ENCODE measurements around the gene EXOC3L2. TPM values are rescaled to one million over a fixed set of nuclear protein-coding genes. Genes with fewer than 3 reads are reported as not detected.
A peak's percentile ranks its signal among the peaks of the same experiment; 100 is the strongest.
"Not testable (repeated sequence)": the region's sequence is repeated elsewhere in the genome, so short reads cannot be mapped to it uniquely, and the experiment has no call there.

The EXOC3L2 gene
- total and polyA plus RNA-seq, 3 experiments from 2014 or later = not detected

DNA sequence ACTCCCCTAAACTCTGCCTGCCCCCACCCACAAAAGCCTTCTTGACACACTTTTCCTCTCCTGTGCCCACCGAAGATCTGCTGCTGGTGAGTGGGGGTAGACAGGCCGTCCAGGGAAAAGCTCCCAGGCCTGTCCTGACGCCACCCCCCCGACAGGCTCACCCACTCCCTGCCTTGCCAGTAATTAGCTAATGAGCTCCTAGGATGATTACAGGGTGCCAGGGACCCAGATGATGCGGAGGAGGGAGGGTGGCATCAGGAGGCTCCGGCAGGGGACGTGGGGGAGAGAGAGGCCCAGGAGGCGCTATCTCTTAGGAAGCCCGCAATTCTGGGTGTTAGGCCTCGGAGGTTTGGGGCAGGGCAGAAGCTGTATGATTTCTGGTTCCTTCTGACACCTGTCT, 32.9 kb upstream of the EXOC3L2 start:
- Mint-ChIP-seq H3K36me3 (peaks cover 5 to 74% (median 19%) of the 10 kb centered on the region in 3 donors), H3K4me1 (no peaks in the 10 kb centered on the region), H3K4me3 (no peak overlapping the region), H3K27me3 (no peaks in the 10 kb centered on the region), H3K9me3 (no peaks in the 10 kb centered on the region), H3K27ac (no peak overlapping the region)
- H3K27me3 ChIP-seq (ENCODE audit: insufficient read depth, low read length, poor library complexity, severe bottlenecking) = no peaks in the 10 kb centered on the region
- H3K9me3 ChIP-seq (ENCODE audit: low read length) = no peaks in the 10 kb centered on the region
- no peaks in the 10 kb centered on the region for H3K4me1 ChIP-seq (ENCODE audit: insufficient read depth, low read length)
- DNase-seq = no peak
- H3K36me3 ChIP-seq (ENCODE audit: insufficient read depth, low read length) = no peaks in the 10 kb centered on the region
- no peak overlapping the region for H3K27ac ChIP-seq (ENCODE audit: low read depth, low read length)
- ChIA-PET POLR2A (no interaction called here), CTCF (no interaction called here)
- H3K4me3 ChIP-seq (ENCODE audit: low read length) = no peak overlapping the region

DNA sequence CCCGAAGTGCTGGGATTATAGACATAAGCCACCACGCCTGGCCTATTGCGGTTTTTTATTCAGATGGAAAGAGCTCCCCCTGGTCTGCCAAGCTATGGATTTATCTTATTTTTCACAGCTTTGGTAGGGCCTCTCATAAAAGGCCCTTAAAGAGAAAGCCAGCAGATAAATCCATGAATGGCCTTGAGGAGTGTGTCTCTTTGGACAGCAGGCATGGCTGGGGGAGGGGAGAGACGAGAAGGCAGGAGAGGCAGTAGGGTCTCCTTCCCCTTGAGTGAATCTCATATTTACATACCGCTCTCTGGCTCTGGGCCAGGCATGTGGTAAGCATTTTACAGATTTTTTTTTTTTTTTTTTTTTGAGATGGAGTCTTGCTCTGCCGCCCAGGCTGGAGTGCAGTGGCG, 31.1 kb upstream of the EXOC3L2 start:
- Histone ChIP-seq H3K27me3 (ENCODE audit: insufficient read depth, low read length, poor library complexity, severe bottlenecking) (no peaks in the 10 kb centered on the region), H3K4me1 (ENCODE audit: insufficient read depth, low read length) (no peaks in the 10 kb centered on the region), H3K4me3 (ENCODE audit: low read length) (no peak overlapping the region), H3K9me3 (ENCODE audit: low read length) (no peaks in the 10 kb centered on the region), H3K27ac (ENCODE audit: low read depth, low read length) (no peak overlapping the region), H3K36me3 (ENCODE audit: insufficient read depth, low read length) (no peaks in the 10 kb centered on the region)
- H3K4me3 Mint-ChIP-seq = no peak overlapping the region
- H3K27me3 Mint-ChIP-seq = no peaks in the 10 kb centered on the region
- ChIA-PET POLR2A (no interaction called here), CTCF (no interaction called here)
- H3K9me3 Mint-ChIP-seq = no peaks in the 10 kb centered on the region
- H3K4me1 Mint-ChIP-seq = no peaks in the 10 kb centered on the region
- DNase-seq = no peak
- H3K36me3 Mint-ChIP-seq = peaks cover 5 to 80% (median 20%) of the 10 kb centered on the region in 3 donors
- H3K27ac Mint-ChIP-seq = no peak overlapping the region

DNA sequence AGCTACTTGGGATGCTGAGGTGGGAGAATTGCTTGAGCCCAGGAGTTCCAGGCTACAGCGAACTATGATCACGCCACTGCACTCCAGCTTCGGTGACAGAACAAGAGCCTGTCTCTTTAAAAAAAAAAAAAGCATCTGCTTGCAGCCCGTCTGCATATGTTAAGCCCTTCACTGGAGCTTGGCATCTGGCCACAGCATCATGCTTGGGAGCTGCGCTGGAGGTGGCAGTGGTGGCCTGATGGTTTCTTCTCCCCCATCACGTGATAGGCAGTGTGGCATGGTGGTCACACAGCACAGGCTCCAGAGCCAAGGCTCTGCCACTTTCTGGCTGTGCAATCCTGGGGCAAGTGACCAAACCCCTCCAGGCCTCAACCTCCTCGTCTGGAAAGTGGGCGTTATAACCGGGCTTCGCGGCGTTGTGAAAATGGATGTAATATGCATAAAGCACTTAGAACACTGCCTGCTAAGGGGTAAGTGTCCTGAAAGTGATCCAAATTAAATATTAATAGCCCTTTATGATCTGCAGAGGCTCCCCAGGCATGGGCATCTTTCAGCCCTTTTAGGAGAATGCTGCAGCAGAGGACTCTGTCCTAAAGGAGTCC, 30.3 kb upstream of the EXOC3L2 start:
- H3K27me3 ChIP-seq (ENCODE audit: insufficient read depth, low read length, poor library complexity, severe bottlenecking) = no peaks in the 10 kb centered on the region
- H3K27ac Mint-ChIP-seq = peak overlapping the region in 1 of 8 donors; percentile 16
- no peak overlapping the region for H3K27ac ChIP-seq (ENCODE audit: low read depth, low read length)
- CTCF ChIA-PET = no interaction called here
- H3K4me1 Mint-ChIP-seq = no peaks in the 10 kb centered on the region
- H3K9me3 ChIP-seq (ENCODE audit: low read length) = no peaks in the 10 kb centered on the region
- H3K36me3 Mint-ChIP-seq = peaks cover 5 to 78% (median 20%) of the 10 kb centered on the region in 3 donors
- H3K9me3 Mint-ChIP-seq = no peaks in the 10 kb centered on the region
- H3K36me3 ChIP-seq (ENCODE audit: insufficient read depth, low read length) = no peaks in the 10 kb centered on the region
- no peaks in the 10 kb centered on the region for H3K27me3 Mint-ChIP-seq
- no peaks in the 10 kb centered on the region for H3K4me1 ChIP-seq (ENCODE audit: insufficient read depth, low read length)
- no peak overlapping the region for H3K4me3 Mint-ChIP-seq
- no peak for DNase-seq
- H3K4me3 ChIP-seq (ENCODE audit: low read length) = no peak overlapping the region
- POLR2A ChIA-PET = no interaction called here

DNA sequence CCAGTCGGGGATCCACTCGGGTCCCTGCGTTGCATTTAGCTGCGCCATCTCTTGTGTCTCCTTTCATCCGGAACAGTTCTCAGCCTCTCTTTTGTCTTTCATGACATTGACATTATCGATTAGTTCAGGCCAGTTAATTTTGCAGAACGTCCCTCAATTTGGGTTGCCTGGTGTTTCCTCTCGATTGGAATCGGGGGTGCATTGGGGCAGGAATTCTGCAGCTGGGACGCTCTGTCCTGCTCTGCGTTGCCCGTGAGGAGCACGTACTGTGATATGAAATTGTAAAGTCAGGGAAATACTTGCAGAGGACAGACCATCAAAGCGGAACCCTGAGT, 28.3 kb upstream of the EXOC3L2 start:
- ChIA-PET CTCF (no interaction called here), POLR2A (no interaction called here)
- no peak overlapping the region for H3K27ac ChIP-seq (ENCODE audit: low read depth, low read length)
- no peak overlapping the region for H3K4me3 ChIP-seq (ENCODE audit: low read length)
- H3K9me3 ChIP-seq (ENCODE audit: low read length) = no peaks in the 10 kb centered on the region
- Mint-ChIP-seq H3K4me1 (no peaks in the 10 kb centered on the region), H3K27me3 (no peaks in the 10 kb centered on the region), H3K4me3 (no peak overlapping the region), H3K9me3 (no peaks in the 10 kb centered on the region), H3K27ac (no peak overlapping the region), H3K36me3 (peaks cover 5 to 77% (median 17%) of the 10 kb centered on the region in 3 donors)
- no peaks in the 10 kb centered on the region for H3K4me1 ChIP-seq (ENCODE audit: insufficient read depth, low read length)
- H3K27me3 ChIP-seq (ENCODE audit: insufficient read depth, low read length, poor library complexity, severe bottlenecking) = no peaks in the 10 kb centered on the region
- no peaks in the 10 kb centered on the region for H3K36me3 ChIP-seq (ENCODE audit: insufficient read depth, low read length)
- DNase-seq = no peak

DNA sequence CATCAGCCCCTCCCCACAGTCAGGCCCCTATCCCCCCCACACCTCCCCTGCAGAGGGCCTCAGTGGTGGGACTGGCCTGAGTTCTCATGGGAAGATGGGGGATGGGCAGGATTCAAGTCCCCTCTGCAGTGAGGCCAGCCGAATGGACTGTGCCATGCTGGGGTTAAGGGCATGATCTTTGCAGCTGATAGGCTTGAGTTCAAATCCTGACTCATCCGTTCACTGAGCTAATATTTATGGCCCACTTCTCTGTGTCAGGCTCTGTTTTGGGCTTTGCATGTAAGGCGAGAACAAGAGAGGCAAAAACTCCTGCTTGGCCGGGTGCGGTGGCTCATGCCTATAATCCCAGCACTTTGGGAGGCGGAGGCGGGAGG, 26.5 kb upstream of the EXOC3L2 start:
- Histone ChIP-seq H3K27ac (ENCODE audit: low read depth, low read length) (no peak overlapping the region), H3K27me3 (ENCODE audit: insufficient read depth, low read length, poor library complexity, severe bottlenecking) (no peaks in the 10 kb centered on the region), H3K4me3 (ENCODE audit: low read length) (no peak overlapping the region), H3K36me3 (ENCODE audit: insufficient read depth, low read length) (no peaks in the 10 kb centered on the region), H3K4me1 (ENCODE audit: insufficient read depth, low read length) (no peaks in the 10 kb centered on the region), H3K9me3 (ENCODE audit: low read length) (no peaks in the 10 kb centered on the region)
- H3K27me3 Mint-ChIP-seq = no peaks in the 10 kb centered on the region
- H3K36me3 Mint-ChIP-seq = peaks cover 5 to 69% (median 12%) of the 10 kb centered on the region in 3 donors
- H3K9me3 Mint-ChIP-seq = no peaks in the 10 kb centered on the region
- H3K4me1 Mint-ChIP-seq = no peaks in the 10 kb centered on the region
- DNase-seq = no peak
- ChIA-PET POLR2A (no interaction called here), CTCF (no interaction called here)
- no peak overlapping the region for H3K27ac Mint-ChIP-seq
- H3K4me3 Mint-ChIP-seq = no peak overlapping the region

DNA sequence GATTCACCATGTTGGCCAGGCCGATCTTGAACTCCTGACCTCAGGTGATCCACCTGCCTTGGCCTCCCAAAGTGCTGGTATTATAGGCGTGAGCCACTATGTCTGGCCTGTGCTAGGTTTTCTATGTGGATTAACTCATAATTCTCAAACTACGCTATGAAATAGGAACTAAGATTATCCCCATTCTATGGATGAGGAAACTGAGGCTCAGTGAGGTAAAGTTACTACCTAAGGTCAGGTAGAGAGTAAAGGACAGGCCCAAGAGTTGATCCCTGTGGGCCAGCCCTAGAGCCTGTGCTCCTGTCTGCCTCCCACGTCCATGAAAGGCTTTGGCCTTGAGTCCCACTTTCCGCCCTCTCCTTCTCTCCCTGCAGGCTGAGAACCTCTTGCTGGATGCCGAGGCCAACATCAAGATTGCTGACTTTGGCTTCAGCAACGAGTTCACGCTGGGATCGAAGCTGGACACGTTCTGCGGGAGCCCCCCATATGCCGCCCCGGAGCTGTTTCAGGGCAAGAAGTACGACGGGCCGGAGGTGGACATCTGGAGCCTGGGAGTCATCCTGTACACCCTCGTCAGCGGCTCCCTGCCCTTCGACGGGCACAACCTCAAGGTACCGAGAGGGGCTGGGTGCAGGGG, 26.0 kb upstream of the EXOC3L2 start:
- CTCF ChIA-PET = no interaction called here
- no peak for DNase-seq
- Mint-ChIP-seq H3K36me3 (peaks cover 5 to 67% (median 12%) of the 10 kb centered on the region in 3 donors), H3K9me3 (no peaks in the 10 kb centered on the region), H3K4me1 (no peaks in the 10 kb centered on the region), H3K4me3 (no peak overlapping the region), H3K27me3 (no peaks in the 10 kb centered on the region), H3K27ac (no peak overlapping the region)
- POLR2A ChIA-PET = no interaction called here
- H3K9me3 ChIP-seq (ENCODE audit: low read length) = no peaks in the 10 kb centered on the region
- no peaks in the 10 kb centered on the region for H3K36me3 ChIP-seq (ENCODE audit: insufficient read depth, low read length)
- no peak overlapping the region for H3K27ac ChIP-seq (ENCODE audit: low read depth, low read length)
- no peak overlapping the region for H3K4me3 ChIP-seq (ENCODE audit: low read length)
- H3K27me3 ChIP-seq (ENCODE audit: insufficient read depth, low read length, poor library complexity, severe bottlenecking) = no peaks in the 10 kb centered on the region
- H3K4me1 ChIP-seq (ENCODE audit: insufficient read depth, low read length) = no peaks in the 10 kb centered on the region

DNA sequence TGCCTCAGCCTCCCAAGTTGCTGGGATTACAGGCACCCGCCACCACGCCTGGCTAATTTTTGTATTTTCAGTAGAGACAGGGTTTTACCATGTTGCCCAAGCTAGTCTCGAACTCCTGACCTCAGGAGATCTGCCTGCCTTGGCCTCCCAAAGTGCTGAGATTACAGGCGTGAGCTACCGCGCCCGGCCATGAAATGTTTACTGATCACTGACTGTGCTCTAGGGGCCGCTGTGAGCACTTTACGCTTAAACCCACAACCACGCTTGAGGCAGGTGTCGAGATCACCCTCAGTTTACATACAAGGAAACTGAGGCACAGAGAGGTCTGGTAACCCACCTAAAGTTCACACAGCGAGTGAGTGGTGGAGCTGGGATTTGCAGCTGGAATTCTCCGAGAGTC, 24.7 kb upstream of the EXOC3L2 start:
- H3K9me3 ChIP-seq (ENCODE audit: low read length); H3K27ac ChIP-seq (ENCODE audit: low read depth, low read length); H3K27ac Mint-ChIP-seq; DNase-seq; H3K4me1 ChIP-seq (ENCODE audit: insufficient read depth, low read length); CTCF ChIA-PET; H3K9me3 Mint-ChIP-seq; H3K27me3 ChIP-seq (ENCODE audit: insufficient read depth, low read length, poor library complexity, severe bottlenecking); H3K36me3 ChIP-seq (ENCODE audit: insufficient read depth, low read length); H3K27me3 Mint-ChIP-seq; H3K4me1 Mint-ChIP-seq; H3K4me3 Mint-ChIP-seq; H3K4me3 ChIP-seq (ENCODE audit: low read length); POLR2A ChIA-PET: not testable (repeated sequence)
- peaks cover 5 to 66% (median 14%) of the 10 kb centered on the region in 3 donors for H3K36me3 Mint-ChIP-seq

DNA sequence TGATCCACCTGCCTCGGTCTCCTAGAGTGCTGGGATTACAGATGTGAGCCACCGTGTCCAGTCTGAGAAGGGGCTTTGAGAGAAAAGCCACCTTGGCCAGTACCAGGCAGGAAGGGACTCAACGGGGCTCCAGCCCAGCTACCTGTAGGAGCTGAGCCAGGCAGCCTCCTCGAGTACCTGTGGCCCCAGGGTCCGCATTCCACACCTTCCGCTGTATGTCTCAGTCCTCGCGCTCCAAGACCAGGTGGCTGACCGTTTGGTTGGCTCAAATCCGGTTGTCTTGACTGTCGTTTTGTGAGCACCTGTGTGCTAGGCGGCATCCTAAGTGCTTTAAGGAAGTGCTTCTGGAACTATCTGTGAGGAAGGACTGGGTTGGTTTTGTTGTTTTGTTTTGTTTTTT, 22.1 kb upstream of the EXOC3L2 start:
- Histone ChIP-seq H3K27me3 (ENCODE audit: insufficient read depth, low read length, poor library complexity, severe bottlenecking) (no peaks in the 10 kb centered on the region), H3K4me3 (ENCODE audit: low read length) (no peak overlapping the region), H3K27ac (ENCODE audit: low read depth, low read length) (no peak overlapping the region), H3K9me3 (ENCODE audit: low read length) (no peaks in the 10 kb centered on the region), H3K36me3 (ENCODE audit: insufficient read depth, low read length) (no peaks in the 10 kb centered on the region), H3K4me1 (ENCODE audit: insufficient read depth, low read length) (no peaks in the 10 kb centered on the region)
- DNase-seq = no peak
- POLR2A ChIA-PET = no interaction called here
- Mint-ChIP-seq H3K9me3 (no peaks in the 10 kb centered on the region), H3K27ac (no peak overlapping the region), H3K4me1 (no peaks in the 10 kb centered on the region), H3K27me3 (no peaks in the 10 kb centered on the region), H3K4me3 (no peak overlapping the region), H3K36me3 (peaks cover 0 to 52% (median 4%) of the 10 kb centered on the region in 3 donors)
- CTCF ChIA-PET = interaction anchor here (1.2 kb wide), 1 partner anchor 18 kb away, joined by 3 read pairs; no protein-coding TSS in a partner anchor

All from CD8-positive, alpha-beta memory T cell (primary cell).